ENCODE results near the gene FAM136A.
"Not testable (repeated sequence)": the region's sequence is repeated elsewhere in the genome, so short reads cannot be mapped to it uniquely, and the experiment has no call there.

The FAM136A gene

GRCh38 chr2:70283500-70284191 is 18.2 kb downstream of the FAM136A start:
- no peak for DNase-seq

GRCh38 chr2:70282439-70282838 is 19.4 kb downstream of the FAM136A start:
- DNase-seq: no peak

GRCh38 chr2:70280242-70280798 is 21.5 kb downstream of the FAM136A start:
- DNase-seq: no peak

- DNase-seq: no peak
Measured at GRCh38 chr2:70270323-70270722, 31.5 kb downstream of the FAM136A start.

GRCh38 chr2:70269422-70270302 is 32.2 kb downstream of the FAM136A start:
- not testable (repeated sequence) for DNase-seq

- DNase-seq: not testable (repeated sequence)
Measured at GRCh38 chr2:70266925-70267324, 34.9 kb downstream of the FAM136A start.

- DNase-seq: no peak
Measured at GRCh38 chr2:70261501-70261900, 40.4 kb downstream of the FAM136A start.

GRCh38 chr2:70258532-70258875 is 43.4 kb downstream of the FAM136A start:
- no peak for DNase-seq

GRCh38 chr2:70255637-70256314 is 46.1 kb downstream of the FAM136A start:
- DNase-seq: no peak

- no peak for DNase-seq
Measured at GRCh38 chr2:70250434-70250833, 51.4 kb downstream of the FAM136A start.

- DNase-seq: peak; percentile 97
Measured at GRCh38 chr2:70248181-70248847, 53.6 kb downstream of the FAM136A start, which contains the start of gene TIA1. Gene TIA1, minus strand, starts transcription at chr2:70248628. Its CDS starts 198 bp downstream, at chr2:70248430.

- DNase-seq: no peak
Measured at GRCh38 chr2:70247364-70248180, 54.3 kb downstream of the FAM136A start.

All from NK-92 treated with Interleukin-12 subunit alpha and Interleukin-12 subunit beta, amount 100 ng/mL, for 24 hours (cell line).